ENCODE measurements around the gene NOC2L.

DNA sequence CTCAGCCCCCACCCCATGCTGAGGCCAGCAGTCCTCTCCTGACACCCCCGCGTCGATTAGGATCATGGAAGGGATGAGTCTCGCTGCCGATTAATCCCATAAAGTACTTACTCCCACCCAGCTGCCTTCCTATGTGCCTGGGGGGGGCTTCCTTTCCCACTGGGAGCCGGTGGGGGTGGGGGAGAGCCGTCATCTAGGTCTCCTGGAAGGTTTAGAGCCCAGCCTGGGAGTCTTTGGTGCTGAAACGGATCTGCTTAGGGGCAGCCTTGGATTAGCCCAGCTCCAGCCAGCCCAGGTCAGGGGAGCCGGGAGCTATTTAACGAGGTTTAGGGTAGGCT lies 25.5 kb downstream of the NOC2L start:
- TF ChIP-seq CTCF (IDR thresholded peaks at IDR 0.05; ENCODE audit: insufficient read depth, low read length) (no peak), REST (IDR thresholded peaks at IDR 0.05; ENCODE audit: insufficient replicate concordance, low read depth) (no peak), GABPA (IDR thresholded peaks at IDR 0.05; ENCODE audit: low read depth) (no peak), POLR2AphosphoS5 (IDR thresholded peaks at IDR 0.05; ENCODE audit: low read depth) (no peak)
